ENCODE results near the gene AK3.

Gene AK3

DNA sequence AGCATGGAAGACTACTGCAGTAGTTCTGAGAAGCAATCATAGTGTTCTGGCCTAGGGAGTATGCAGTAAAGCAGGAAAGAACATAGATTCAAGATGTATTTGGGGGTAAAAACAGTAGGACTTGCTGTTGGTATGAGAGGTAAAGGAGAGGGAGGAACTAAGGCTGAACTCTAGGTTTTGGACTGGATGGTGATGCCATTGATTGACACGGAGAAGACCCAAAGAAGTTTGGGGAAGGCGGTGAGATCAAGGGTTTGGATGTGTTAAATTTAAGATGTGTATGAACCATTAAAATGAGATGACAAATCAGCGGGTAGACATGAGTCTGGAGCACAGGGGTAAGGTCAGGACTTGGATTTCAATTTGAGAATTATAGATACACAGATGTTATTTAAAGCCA, 63.6 kb downstream of the AK3 start:
- TF ChIP-seq TAF1 (IDR thresholded peaks at IDR 0.05; ENCODE audit: low read depth) (no peak), FOXM1 (IDR thresholded peaks at IDR 0.05; ENCODE audit: borderline replicate concordance, low read depth) (no peak), TCF12 (IDR thresholded peaks at IDR 0.05; ENCODE audit: low read depth) (no peak), NFIC (IDR thresholded peaks at IDR 0.05) (no peak), RAD21 (IDR thresholded peaks at IDR 0.05; ENCODE audit: low read depth) (no peak), CEBPB (IDR thresholded peaks at IDR 0.05) (no peak), CREB1 (IDR thresholded peaks at IDR 0.05; ENCODE audit: low read depth) (no peak), ZBTB7A (IDR thresholded peaks at IDR 0.05; ENCODE audit: low read depth) (no peak), EGR1 (IDR thresholded peaks at IDR 0.05) (no peak), YY1 (IDR thresholded peaks at IDR 0.05; ENCODE audit: low read depth) (no peak)
- TF ChIP-seq, protein P1, sequence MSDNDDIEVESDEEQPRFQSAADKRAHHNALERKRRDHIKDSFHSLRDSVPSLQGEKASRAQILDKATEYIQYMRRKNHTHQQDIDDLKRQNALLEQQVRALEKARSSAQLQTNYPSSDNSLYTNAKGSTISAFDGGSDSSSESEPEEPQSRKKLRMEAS (IDR thresholded peaks at IDR 0.05) = no peak
- TF ChIP-seq, protein P2, sequence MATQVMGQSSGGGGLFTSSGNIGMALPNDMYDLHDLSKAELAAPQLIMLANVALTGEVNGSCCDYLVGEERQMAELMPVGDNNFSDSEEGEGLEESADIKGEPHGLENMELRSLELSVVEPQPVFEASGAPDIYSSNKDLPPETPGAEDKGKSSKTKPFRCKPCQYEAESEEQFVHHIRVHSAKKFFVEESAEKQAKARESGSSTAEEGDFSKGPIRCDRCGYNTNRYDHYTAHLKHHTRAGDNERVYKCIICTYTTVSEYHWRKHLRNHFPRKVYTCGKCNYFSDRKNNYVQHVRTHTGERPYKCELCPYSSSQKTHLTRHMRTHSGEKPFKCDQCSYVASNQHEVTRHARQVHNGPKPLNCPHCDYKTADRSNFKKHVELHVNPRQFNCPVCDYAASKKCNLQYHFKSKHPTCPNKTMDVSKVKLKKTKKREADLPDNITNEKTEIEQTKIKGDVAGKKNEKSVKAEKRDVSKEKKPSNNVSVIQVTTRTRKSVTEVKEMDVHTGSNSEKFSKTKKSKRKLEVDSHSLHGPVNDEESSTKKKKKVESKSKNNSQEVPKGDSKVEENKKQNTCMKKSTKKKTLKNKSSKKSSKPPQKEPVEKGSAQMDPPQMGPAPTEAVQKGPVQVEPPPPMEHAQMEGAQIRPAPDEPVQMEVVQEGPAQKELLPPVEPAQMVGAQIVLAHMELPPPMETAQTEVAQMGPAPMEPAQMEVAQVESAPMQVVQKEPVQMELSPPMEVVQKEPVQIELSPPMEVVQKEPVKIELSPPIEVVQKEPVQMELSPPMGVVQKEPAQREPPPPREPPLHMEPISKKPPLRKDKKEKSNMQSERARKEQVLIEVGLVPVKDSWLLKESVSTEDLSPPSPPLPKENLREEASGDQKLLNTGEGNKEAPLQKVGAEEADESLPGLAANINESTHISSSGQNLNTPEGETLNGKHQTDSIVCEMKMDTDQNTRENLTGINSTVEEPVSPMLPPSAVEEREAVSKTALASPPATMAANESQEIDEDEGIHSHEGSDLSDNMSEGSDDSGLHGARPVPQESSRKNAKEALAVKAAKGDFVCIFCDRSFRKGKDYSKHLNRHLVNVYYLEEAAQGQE (IDR thresholded peaks at IDR 0.05; ENCODE audit: low read depth) = no peak
- TF ChIP-seq, protein P3, sequence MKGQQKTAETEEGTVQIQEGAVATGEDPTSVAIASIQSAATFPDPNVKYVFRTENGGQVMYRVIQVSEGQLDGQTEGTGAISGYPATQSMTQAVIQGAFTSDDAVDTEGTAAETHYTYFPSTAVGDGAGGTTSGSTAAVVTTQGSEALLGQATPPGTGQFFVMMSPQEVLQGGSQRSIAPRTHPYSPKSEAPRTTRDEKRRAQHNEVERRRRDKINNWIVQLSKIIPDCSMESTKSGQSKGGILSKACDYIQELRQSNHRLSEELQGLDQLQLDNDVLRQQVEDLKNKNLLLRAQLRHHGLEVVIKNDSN (IDR thresholded peaks at IDR 0.05) = no peak

DNA sequence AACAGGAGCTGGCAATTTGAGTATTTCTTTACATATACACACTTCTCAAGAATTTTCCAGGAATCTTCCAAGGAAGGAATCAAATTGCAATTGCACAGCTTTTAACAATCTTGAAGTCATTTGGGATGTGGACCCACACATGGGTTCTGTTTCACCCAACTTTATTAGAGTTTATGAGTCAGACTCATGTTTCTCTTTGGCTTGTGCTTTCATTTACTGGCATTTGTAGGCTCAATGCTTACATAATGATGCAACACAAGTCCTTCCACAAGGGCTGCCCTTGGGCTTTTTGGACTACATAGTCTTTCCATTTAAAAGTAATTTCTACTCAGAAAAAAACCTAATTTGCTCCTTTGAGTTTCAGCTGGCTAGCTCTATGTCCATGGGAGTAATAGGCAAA, 66.2 kb downstream of the AK3 start:
- TF ChIP-seq CREB1 (IDR thresholded peaks at IDR 0.05; ENCODE audit: low read depth) (no peak), CEBPB (IDR thresholded peaks at IDR 0.05) (no peak), RAD21 (IDR thresholded peaks at IDR 0.05; ENCODE audit: low read depth) (no peak)
- TF ChIP-seq, protein P3 (IDR thresholded peaks at IDR 0.05) = no peak

DNA sequence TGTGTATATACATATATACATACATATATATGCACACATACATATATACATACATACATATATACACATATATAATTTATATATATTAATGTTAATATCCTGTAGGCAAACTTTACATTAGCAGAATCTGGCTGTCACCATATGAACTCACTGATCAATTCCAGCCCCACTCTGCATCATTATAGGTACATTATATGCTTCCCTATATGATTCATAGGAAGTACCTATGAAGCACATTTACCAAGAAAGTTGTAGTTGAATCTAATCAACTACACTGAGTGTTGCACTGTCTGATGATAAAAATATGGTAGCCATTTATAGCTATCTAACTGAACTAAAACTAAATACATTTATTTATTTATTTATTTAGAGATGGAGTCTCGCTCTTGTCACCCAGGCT, 69.3 kb downstream of the AK3 start:
- TF ChIP-seq NFIC (IDR thresholded peaks at IDR 0.05) = no peak
- no peak for TF ChIP-seq RAD21 (IDR thresholded peaks at IDR 0.05; ENCODE audit: low read depth)
- TF ChIP-seq, protein P1 (IDR thresholded peaks at IDR 0.05) = no peak
- TF ChIP-seq CEBPB (IDR thresholded peaks at IDR 0.05) = no peak
- TF ChIP-seq, protein P3 (IDR thresholded peaks at IDR 0.05) = no peak
- TF ChIP-seq TEAD4 (IDR thresholded peaks at IDR 0.05) = no peak
- TF ChIP-seq CREB1 (IDR thresholded peaks at IDR 0.05; ENCODE audit: low read depth) = no peak

DNA sequence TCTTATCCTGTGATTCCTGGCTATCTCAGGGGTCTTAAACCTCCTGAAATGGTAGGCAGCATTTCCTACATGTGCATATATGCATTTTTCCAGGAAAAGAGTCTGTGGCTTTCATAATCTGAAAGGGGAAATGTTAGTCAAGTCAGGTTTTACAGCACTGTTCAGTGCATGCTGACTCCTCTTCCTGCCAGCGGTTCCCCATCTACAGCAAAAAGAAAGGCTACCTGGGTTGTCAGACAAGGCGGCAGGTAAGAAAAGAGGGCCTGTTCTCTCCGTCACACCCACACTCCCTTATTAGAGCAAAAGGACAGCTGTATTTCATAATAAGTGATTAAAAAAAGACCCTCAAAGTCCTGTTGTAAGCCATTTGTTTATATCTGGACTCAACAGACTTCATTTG, 70.4 kb downstream of the AK3 start:
- no peak for TF ChIP-seq CEBPB (IDR thresholded peaks at IDR 0.05)
- no peak for TF ChIP-seq CREB1 (IDR thresholded peaks at IDR 0.05; ENCODE audit: low read depth)
- TF ChIP-seq TEAD4 (IDR thresholded peaks at IDR 0.05) = no peak
- no peak for TF ChIP-seq EP300 (IDR thresholded peaks at IDR 0.05; ENCODE audit: borderline replicate concordance)
- no peak for TF ChIP-seq EGR1 (IDR thresholded peaks at IDR 0.05)
- TF ChIP-seq YY1 (IDR thresholded peaks at IDR 0.05; ENCODE audit: low read depth) = no peak
- TF ChIP-seq, protein P1 (IDR thresholded peaks at IDR 0.05) = no peak
- TF ChIP-seq, protein P3 (IDR thresholded peaks at IDR 0.05) = no peak

DNA sequence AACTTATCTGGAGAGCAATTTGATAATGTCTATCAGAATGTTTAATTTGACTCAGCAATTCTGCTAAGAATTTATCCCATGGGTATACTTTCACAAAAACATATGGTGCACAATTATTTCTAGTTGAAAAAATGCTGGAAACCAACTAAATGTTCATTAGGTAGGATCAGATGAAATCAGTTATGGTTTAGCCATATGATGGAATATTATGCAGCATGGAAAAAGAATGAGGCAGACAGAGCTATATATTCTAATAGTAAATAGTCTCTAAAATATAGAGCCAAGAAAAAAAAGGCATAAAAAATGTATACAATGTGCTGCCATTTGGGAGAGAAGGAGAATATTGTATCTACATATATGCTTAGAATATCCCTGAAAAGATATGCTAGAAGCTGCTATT, 71.1 kb downstream of the AK3 start:
- TF ChIP-seq ZBTB7A (IDR thresholded peaks at IDR 0.05; ENCODE audit: low read depth) (no peak), TEAD4 (IDR thresholded peaks at IDR 0.05) (no peak), TCF12 (IDR thresholded peaks at IDR 0.05; ENCODE audit: low read depth) (no peak), CREB1 (IDR thresholded peaks at IDR 0.05; ENCODE audit: low read depth) (no peak), CEBPB (IDR thresholded peaks at IDR 0.05) (no peak), NFIC (IDR thresholded peaks at IDR 0.05) (no peak), YY1 (IDR thresholded peaks at IDR 0.05; ENCODE audit: low read depth) (no peak), TAF1 (IDR thresholded peaks at IDR 0.05; ENCODE audit: low read depth) (no peak), RAD21 (IDR thresholded peaks at IDR 0.05; ENCODE audit: low read depth) (no peak), EGR1 (IDR thresholded peaks at IDR 0.05) (no peak), FOXM1 (IDR thresholded peaks at IDR 0.05; ENCODE audit: borderline replicate concordance, low read depth) (no peak)
- TF ChIP-seq, protein P2 (IDR thresholded peaks at IDR 0.05; ENCODE audit: low read depth) = no peak
- TF ChIP-seq, protein P3 (IDR thresholded peaks at IDR 0.05) = no peak

All from Ishikawa (cell line).